GM18907 (cell line): ENCODE data around the gene GAB1.
A peak's percentile ranks its signal among the peaks of the same experiment; 100 is the strongest.
"Not testable (repeated sequence)": the region's sequence is repeated elsewhere in the genome, so short reads cannot be mapped to it uniquely, and the experiment has no call there.

Experiments
- ATAC-seq: cut with Tn5 transposase; IDR thresholded peaks from one replicate; pipeline ENCODE4 v1.9.1; 2021; ENCODE audit warnings: mild to moderate bottlenecking, moderate library complexity; ENCODE audit not compliant: unreplicated experiment

The GAB1 gene

GRCh38 chr4:143337600-143338287 is 1.1 kb downstream of the GAB1 start:
- ATAC-seq = no peak

GRCh38 chr4:143338313-143338712 is 1.6 kb downstream of the GAB1 start:
- no peak for ATAC-seq

GRCh38 chr4:143339497-143339896 is 2.8 kb downstream of the GAB1 start:
- ATAC-seq = no peak

GRCh38 chr4:143341186-143341755 is 4.6 kb downstream of the GAB1 start:
- ATAC-seq = no peak

GRCh38 chr4:143343276-143343831 is 6.7 kb downstream of the GAB1 start:
- no peak for ATAC-seq

- ATAC-seq = no peak
These were observed 7.4 kb downstream of the GAB1 start for GRCh38 chr4:143344041-143344440.

- ATAC-seq = no peak
These were observed 8.1 kb downstream of the GAB1 start for GRCh38 chr4:143344774-143345173.

GRCh38 chr4:143345356-143345755 is 8.7 kb downstream of the GAB1 start:
- no peak for ATAC-seq

GRCh38 chr4:143346206-143346605 is 9.5 kb downstream of the GAB1 start:
- ATAC-seq = no peak

- ATAC-seq = no peak
These were observed 10.9 kb downstream of the GAB1 start for GRCh38 chr4:143347484-143348111.

- ATAC-seq = no peak
These were observed 11.8 kb downstream of the GAB1 start for GRCh38 chr4:143348233-143349077.

GRCh38 chr4:143349858-143350527 is 13.3 kb downstream of the GAB1 start:
- not testable (repeated sequence) for ATAC-seq

GRCh38 chr4:143351149-143351691 is 14.5 kb downstream of the GAB1 start:
- no peak for ATAC-seq

- no peak for ATAC-seq
These were observed 15.2 kb downstream of the GAB1 start for GRCh38 chr4:143351774-143352451.

- ATAC-seq = no peak
These were observed 16.0 kb downstream of the GAB1 start for GRCh38 chr4:143352720-143353119.

- no peak for ATAC-seq
These were observed 17.1 kb downstream of the GAB1 start for GRCh38 chr4:143353797-143354196.

GRCh38 chr4:143354990-143355389 is 18.3 kb downstream of the GAB1 start:
- ATAC-seq = peak; percentile 33

GRCh38 chr4:143355540-143356217 is 19.0 kb downstream of the GAB1 start:
- ATAC-seq = no peak

- ATAC-seq = no peak
These were observed 19.8 kb downstream of the GAB1 start for GRCh38 chr4:143356493-143356892.
